Stimulated activated CD4-positive, alpha-beta T cell treated with anti-CD3 and anti-CD28 coated beads, TNF-alpha, amount 100 ng/mL, for 48 hours (primary cell): ENCODE data around the gene PECR.
"Not testable (repeated sequence)": the region's sequence is repeated elsewhere in the genome, so short reads cannot be mapped to it uniquely, and the experiment has no call there.

Source experiments
- DNase-seq, 3 donors: peaks; one replicate each; pipeline ENCODE4 v3.0.0-alpha.2; 2020; ENCODE audit warnings: low read depth in 3 of 3

PECR gene

GRCh38 chr2:216002101-216002678 lies 79.4 kb downstream of the PECR start:
- DNase-seq = no peak

GRCh38 chr2:216001216-216002100 lies 80.2 kb downstream of the PECR start:
- no peak for DNase-seq

GRCh38 chr2:215998636-215999035 lies 83.0 kb downstream of the PECR start:
- no peak for DNase-seq

DNA sequence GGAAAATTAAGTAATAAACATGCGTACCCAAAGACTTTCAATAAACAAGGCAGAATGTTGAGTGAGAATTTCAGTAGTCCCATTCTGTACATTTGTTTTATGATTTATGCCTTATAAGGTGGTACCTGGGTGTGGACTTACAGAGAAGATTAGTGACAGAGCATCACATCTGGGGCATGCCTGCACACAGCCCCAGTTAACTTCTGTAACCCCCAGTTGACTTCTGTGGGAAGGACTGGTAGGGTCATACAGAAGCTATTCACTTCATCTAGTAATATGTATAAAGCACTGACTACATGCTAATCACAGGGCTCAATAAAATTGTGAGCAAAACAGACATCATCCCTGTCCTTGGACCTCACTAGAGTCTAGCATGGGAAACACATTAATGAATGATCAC lies 84.4 kb downstream of the PECR start:
- DNase-seq = no peak

DNA sequence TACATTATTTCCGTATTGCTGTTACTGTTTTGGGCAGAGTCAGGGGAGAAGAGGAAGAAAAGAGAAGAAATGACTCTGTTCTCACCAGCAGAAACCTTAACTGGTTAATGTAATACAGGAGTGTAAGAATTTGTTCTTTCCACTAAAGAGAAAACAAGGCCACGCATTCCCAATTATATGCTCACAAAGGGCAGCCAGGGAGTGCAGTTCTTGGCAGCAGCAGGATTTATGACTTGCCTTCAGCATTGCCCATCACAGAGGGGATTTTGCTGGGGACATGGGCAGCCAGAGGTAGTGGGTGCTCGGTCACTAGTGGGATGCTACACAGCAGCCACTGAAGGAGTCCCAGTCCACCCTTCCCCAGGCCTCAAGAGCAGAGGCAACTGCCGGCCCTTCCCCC lies 86.7 kb downstream of the PECR start:
- no peak for DNase-seq

GRCh38 chr2:215988556-215989207 lies 92.9 kb downstream of the PECR start:
- not testable (repeated sequence) for DNase-seq
